K562 (cell line): ENCODE measurements around the gene BUB3. TPM values are rescaled to one million over a fixed set of nuclear protein-coding genes. Genes with fewer than 3 reads are reported as not detected.

Source experiments
- ATAC-seq: fragments of 200-7000 bp; cut with Tn5 transposase; 3 replicates; pipeline ENCODE4 v1.9.1; 2020; ENCODE audit warnings: moderate library complexity
- BruUV-seq: library from RNA; stranded (reverse); fragments of 400-500 nt; replicated peaks from 2 replicates; lab custom pipeline; 2021; lab: Mats Ljungman, UMichigan
- CTCF ChIA-PET: fragments of 300-600 bp; formaldehyde crosslinking; extraction: SDS; loops from one replicate; lab custom pipeline; 2021; ENCODE audit warnings: low intra/inter-chr PET ratio; lab: Yijun Ruan, JAX
- POLR2A ChIA-PET: fragments of 300-600, 350-650 bp; sonication (Branson Sonifier 250); formaldehyde crosslinking; extraction: SDS; loops from one replicate; lab custom pipeline; 2021; ENCODE audit warnings: antibody characterized with exemption, inconsistent platforms; lab: Yijun Ruan, JAX
- DNase-seq, 4 experiments: peaks; one replicate each; pipeline versions ENCODE4 v3.0.0 to v3.0.0-alpha.2; 2011 to 2018; ENCODE audit warnings: low spot score in 3 of 4, mixed read lengths in 3 of 4; ENCODE audit errors: extremely low read depth in 1 of 4
- FAIRE-seq: peaks from 2 replicates; lab custom pipeline; 2011; peaks lifted over from hg19 to GRCh38; lab: Jason Lieb, UNC
- H2AFZ ChIP-seq: 2 replicates; pipeline ENCODE4 v1.6.0; 2011; ENCODE audit warnings: low read depth, low read length, control low read depth, inconsistent platforms
- H3K27ac ChIP-seq: fragments of 200-600 bp; 3 replicates; pipeline ENCODE4 v1.8.0; 2011; ENCODE audit warnings: low read depth, mild to moderate bottlenecking, control low read depth, inconsistent platforms, low read length, moderate library complexity, mixed read lengths; ENCODE audit errors: extremely low read depth
- H3K27me3 ChIP-seq, 2 experiments: fragments of 300-600 bp in 1 of 2; 2 replicates in 1 of 2; 3 replicates in 1 of 2; pipeline versions ENCODE4 v1.6.0 to v1.8.0; 2011; ENCODE audit warnings: inconsistent platforms in 2 of 2, low read length in 2 of 2, mild to moderate bottlenecking in 1 of 2, mixed read lengths in 1 of 2, moderate library complexity in 1 of 2; ENCODE audit not compliant: control insufficient read depth in 2 of 2, insufficient read depth in 2 of 2
- H3K36me3 ChIP-seq: fragments of 300-600 bp; 3 replicates; pipeline ENCODE4 v1.8.0; 2011; ENCODE audit warnings: mild to moderate bottlenecking, low read length, inconsistent platforms; ENCODE audit not compliant: control insufficient read depth, insufficient read depth
- H3K4me1 ChIP-seq, 2 experiments: fragments of 200-600 bp in 1 of 2; replicated peaks in 1 of 2; 2 replicates in 1 of 2; 3 replicates in 1 of 2; pipeline versions ENCODE4 v1.5.1 to v1.8.0; 2011; ENCODE audit warnings: inconsistent platforms in 2 of 2, low read length in 2 of 2, mild to moderate bottlenecking in 1 of 2, mixed read lengths in 1 of 2, moderate library complexity in 1 of 2; ENCODE audit not compliant: control insufficient read depth in 2 of 2, insufficient read depth in 2 of 2
- H3K4me2 ChIP-seq: 2 replicates; pipeline ENCODE4 v1.6.1; 2011; ENCODE audit warnings: low read length, control low read depth, inconsistent platforms, mixed read lengths; ENCODE audit not compliant: insufficient read depth
- H3K4me3 ChIP-seq: fragments of 200-600 bp; sonication (generic), shearing (Covaris generic); 2 replicates; pipeline ENCODE4 v1.5.1; 2016; ENCODE audit warnings: control low read depth, inconsistent platforms
- H3K79me2 ChIP-seq: fragments of 200-600 bp; 3 replicates; pipeline ENCODE4 v1.8.0; 2011; ENCODE audit warnings: low read length, inconsistent platforms; ENCODE audit not compliant: control insufficient read depth, insufficient read depth
- H3K9ac ChIP-seq, 2 experiments: 2 replicates each; pipeline versions ENCODE4 v1.6.0 to v1.6.1; 2011; ENCODE audit warnings: low read depth in 2 of 2, low read length in 2 of 2, control low read depth in 1 of 2, inconsistent platforms in 1 of 2, mild to moderate bottlenecking in 1 of 2, mixed read lengths in 1 of 2; ENCODE audit not compliant: insufficient read depth in 1 of 2
- H3K9me1 ChIP-seq: one replicate; pipeline ENCODE4 v1.6.0; 2011; ENCODE audit warnings: inconsistent platforms, mild to moderate bottlenecking, low read length, moderate library complexity; ENCODE audit not compliant: control insufficient read depth, insufficient read depth
- H3K9me3 ChIP-seq: replicated peaks from 2 replicates; pipeline ENCODE4 v1.5.1; 2011; ENCODE audit warnings: low read depth, low read length, inconsistent platforms; ENCODE audit not compliant: control insufficient read depth, insufficient read depth
- H4K20me1 ChIP-seq: replicated peaks from 2 replicates; pipeline ENCODE4 v1.6.1; 2011; ENCODE audit warnings: low read length, inconsistent platforms, mixed read lengths; ENCODE audit not compliant: control insufficient read depth, insufficient read depth
- BRD4 ChIP-seq: fragments of 200-600 bp; sonication (generic); IDR thresholded peaks from 2 replicates; pipeline ENCODE4 v1.6.1; 2017; ENCODE audit warnings: inconsistent platforms
- CCAR2 ChIP-seq: fragments of 200-400 bp; formaldehyde crosslinking; IDR thresholded peaks from 2 replicates; pipeline ENCODE4 v1.6.1; 2017; ENCODE audit warnings: mild to moderate bottlenecking, low read depth, low read length
- CTBP1 ChIP-seq: fragments of 450-650 bp; IDR thresholded peaks from 2 replicates; pipeline ENCODE4 v1.6.1; 2016; ENCODE audit warnings: borderline replicate concordance
- HIVEP1 ChIP-seq: fragments of 250-450 bp; sonication (Bioruptor Pico); IDR thresholded peaks from 2 replicates; pipeline ENCODE4 v1.4.0; 2020; ENCODE audit warnings: mild to moderate bottlenecking
- HMG20A ChIP-seq: fragments of 450-650 bp; formaldehyde crosslinking; conservative IDR thresholded peaks from 2 replicates; pipeline ENCODE4 v1.4.0; 2020; ENCODE audit warnings: mild to moderate bottlenecking, mixed read lengths
- KDM4B ChIP-seq, 2 experiments: fragments of 450-650 bp in 1 of 2; sonication (generic) in 1 of 2; IDR thresholded peaks; 2 replicates each; pipeline ENCODE4 v1.6.1; 2016 to 2017; ENCODE audit warnings: borderline replicate concordance in 2 of 2, antibody characterized with exemption in 1 of 2, low read depth in 1 of 2, mild to moderate bottlenecking in 1 of 2
- KLF13 ChIP-seq: fragments of 450-650 bp; IDR thresholded peaks from 2 replicates; pipeline ENCODE4 v1.6.1; 2016; ENCODE audit warnings: missing genetic modification characterization, low read depth, mild to moderate bottlenecking, missing compliant biosample characterization, moderate library complexity, borderline replicate concordance
- MLLT1 ChIP-seq, 2 experiments: fragments of 450-650 bp; IDR thresholded peaks; 2 replicates each; pipeline ENCODE4 v1.6.1; 2016
- NR4A1 ChIP-seq, 2 experiments: fragments of 250-450 bp in 1 of 2; fragments of 450-650 bp in 1 of 2; sonication (Bioruptor Pico) in 1 of 2; IDR thresholded peaks; 2 replicates each; pipeline versions ENCODE4 v1.4.0 to v1.6.1; 2016 to 2020; ENCODE audit warnings: mild to moderate bottlenecking in 2 of 2, missing compliant biosample characterization in 1 of 2, missing genetic modification characterization in 1 of 2, moderate library complexity in 1 of 2
- PHF20 ChIP-seq: fragments of 450-650 bp; IDR thresholded peaks from 2 replicates; pipeline ENCODE4 v1.6.1; 2018; ENCODE audit not compliant: partially characterized antibody
- SREBF1 ChIP-seq: fragments of 150-350 bp; IDR thresholded peaks from 2 replicates; pipeline ENCODE4 v1.6.1; 2014; ENCODE audit warnings: antibody characterized with exemption, low read depth, low read length, borderline replicate concordance
- TCF15 ChIP-seq: fragments of 250-450 bp; sonication (Bioruptor Pico); IDR thresholded peaks from 2 replicates; pipeline ENCODE4 v1.8.0; 2022; ENCODE audit warnings: moderate library complexity, mild to moderate bottlenecking, inconsistent platforms
- TEAD2 ChIP-seq: fragments of 450-650 bp; IDR thresholded peaks from 2 replicates; pipeline ENCODE4 v1.6.1; 2016; ENCODE audit warnings: missing genetic modification characterization, control low read depth, missing compliant biosample characterization
- U2AF2 ChIP-seq: fragments of 200-400 bp; formaldehyde crosslinking; optimal IDR thresholded peaks from 2 replicates; pipeline ENCODE3; 2017; ENCODE audit warnings: low read depth, mild to moderate bottlenecking, low read length
- ZFP1 ChIP-seq: fragments of 450-650 bp; formaldehyde crosslinking; IDR thresholded peaks from 2 replicates; pipeline ENCODE4 v1.4.0; 2020; ENCODE audit warnings: mild to moderate bottlenecking, mixed read lengths
- ZNF764 ChIP-seq: fragments of 250-450 bp; sonication (Bioruptor Pico); IDR thresholded peaks from 2 replicates; pipeline ENCODE4 v1.4.0; 2020; ENCODE audit warnings: low read depth, mild to moderate bottlenecking, moderate library complexity
- WGBS: fragments of 100-300 bp; shearing (Covaris generic); methylation state at CpG from one replicate; pipeline ENCODE4 v1.1.6; 2016; ENCODE audit warnings: low coverage, mixed read lengths; ENCODE audit not compliant: insufficient coverage; ENCODE audit errors: missing lambda C conversion rate; 5-methylcytosine and 5-hydroxymethylcytosine counted together
- in situ Hi-C: fragments of 300-500 bp; cut with MboI; formaldehyde crosslinking; loops from 4 replicates; pipeline ENCODE4 v1.15.0; 2018; ENCODE audit warnings: inconsistent platforms, mixed read lengths
- intact Hi-C: fragments of 100-400 bp; cut with micrococcal nuclease; formaldehyde crosslinking; loops from 2 replicates; pipeline ENCODE4 v1.14.2; 2022
- polyA plus RNA-seq, 8 experiments: library from polyadenylated mRNA; depleted of rRNA in 4 of 8; stranded (reverse) in 5 of 8; unstranded in 3 of 8; fragments of >200 nt; fragmentation: Nextera tagmentation in 2 of 8; fragmentation: Illumina TruSeq in 1 of 8; extraction: Ambion mirVana in 2 of 8; extraction: Trizol in 1 of 8; gene quantifications; 2 replicates each; pipeline versions ENCODE4 v1.2.1 to v1.2.3, GENCODE V29; 2011 to 2014; ENCODE audit warnings: inconsistent platforms in 1 of 8, missing spikeins in 1 of 8
- total RNA-seq, 7 experiments: library from RNA; depleted of rRNA in 6 of 7; stranded (reverse); fragments of >200 nt in 6 of 7; fragmentation: Illumina TruSeq in 2 of 7; extraction: Trizol in 2 of 7; gene quantifications; 2 replicates each; pipeline versions ENCODE4 v1.2.1 to v1.2.3, GENCODE V29; 2011 to 2021; ENCODE audit warnings: low replicate concordance in 1 of 7

Gene BUB3
- total and polyA plus RNA-seq, 9 of the 15 experiments (the other 6 are each of a cell fraction or from before 2014, with no cell fraction given) = 167 to 761 (median 225) TPM

GRCh38 chr10:123183724-123184123 lies 29.5 kb downstream of the BUB3 start:
- no peaks in the 10 kb centered on the region for H3K27me3 ChIP-seq
- no peak for FAIRE-seq
- no peaks in the 10 kb centered on the region for H3K36me3 ChIP-seq
- H3K9me3 ChIP-seq = no peaks in the 10 kb centered on the region; the same call in 1 of the 2 replicates
- POLR2A ChIA-PET = interaction anchor here (1.3 kb wide), 2 partner anchors 8 to 30 kb away, joined by 3 to 4 read pairs; no protein-coding TSS in a partner anchor
- in situ Hi-C loops = no loop called here
- no peak overlapping the region for H3K27ac ChIP-seq
- TF ChIP-seq CCAR2 = no peak
- TF ChIP-seq KLF13 (tag) = no peak
- no peak for TF ChIP-seq BRD4
- peak; percentile 74 for TF ChIP-seq ZFP1
- no peak for TF ChIP-seq CTBP1
- TF ChIP-seq, all 486 proteins: peak for 1
- H3K9ac ChIP-seq = no peak overlapping the region
- 32% methylated on average over 2 of the region's 2 CpGs for WGBS
- H3K79me2 ChIP-seq = no peaks in the 10 kb centered on the region
- H3K9me1 ChIP-seq = no peaks in the 10 kb centered on the region
- CTCF ChIA-PET = no interaction called here
- H3K4me1 ChIP-seq = no peaks in the 10 kb centered on the region
- no peak overlapping the region for H2AFZ ChIP-seq
- BruUV-seq = no TSS peak
- no peaks in the 10 kb centered on the region for H4K20me1 ChIP-seq
- no peak overlapping the region for H3K4me2 ChIP-seq
- intact Hi-C loops = no loop called here
- ATAC-seq = no peak
- H3K4me3 ChIP-seq = no peak overlapping the region
- no peak for DNase-seq

GRCh38 chr10:123187781-123188180 lies 33.6 kb downstream of the BUB3 start:
- ChIA-PET POLR2A (no interaction called here), CTCF (no interaction called here)
- no peak overlapping the region for H3K27ac ChIP-seq
- no peaks in the 10 kb centered on the region; a peak in 1 of 5 replicates for H3K4me1 ChIP-seq
- H3K4me2 ChIP-seq = no peak overlapping the region
- no peak overlapping the region for H3K9ac ChIP-seq
- BruUV-seq = no TSS peak
- H4K20me1 ChIP-seq = no peaks in the 10 kb centered on the region
- H3K27me3 ChIP-seq = no peaks in the 10 kb centered on the region
- H2AFZ ChIP-seq = no peak overlapping the region
- intact Hi-C loops (no loop called here), in situ Hi-C loops (no loop called here)
- 47% methylated on average over 5 of the region's 5 CpGs for WGBS
- no peak for DNase-seq
- ATAC-seq = no peak
- H3K79me2 ChIP-seq = no peaks in the 10 kb centered on the region
- no peak for FAIRE-seq
- H3K9me3 ChIP-seq = no peaks in the 10 kb centered on the region; the same call in 1 of the 2 replicates
- no peak overlapping the region for H3K4me3 ChIP-seq
- no peaks in the 10 kb centered on the region for H3K36me3 ChIP-seq
- no peaks in the 10 kb centered on the region for H3K9me1 ChIP-seq
- no peak for TF ChIP-seq TCF15 (CRISPR knock-in tag)
- TF ChIP-seq NR4A1 (CRISPR knock-in tag; IDR thresholded peaks at IDR 0.05) = no peak
- no peak for TF ChIP-seq NR4A1 (tag; IDR thresholded peaks at IDR 0.05)
- TF ChIP-seq ZNF764 (CRISPR knock-in tag) = no peak
- no peak for TF ChIP-seq SREBF1
- no peak for TF ChIP-seq U2AF2
- TF ChIP-seq PHF20 = no peak
- TF ChIP-seq TEAD2 (tag) = no peak
- TF ChIP-seq KDM4B (IDR thresholded peaks at IDR 0.05; ENCODE audit: borderline replicate concordance in 2 of 2, low read depth in 1 of 2) = no peak
- TF ChIP-seq MLLT1 (IDR thresholded peaks at IDR 0.05) = no peak
- no peak for TF ChIP-seq HMG20A (CRISPR knock-in tag)
- TF ChIP-seq HIVEP1 (CRISPR knock-in tag) = no peak
